Measurements from ENCODE around the gene C19orf33.

- no peak for TF ChIP-seq CTCF (IDR thresholded peaks at IDR 0.05)
- no peak for TF ChIP-seq POLR2A (IDR thresholded peaks at IDR 0.05)
Measured at GRCh38 chr19:38273499-38273898, 30.6 kb upstream of the C19orf33 start.
